Measurements from ENCODE around the gene BRI3.
A peak's percentile ranks its signal among the peaks of the same experiment; 100 is the strongest.

The BRI3 gene

GRCh38 chr7:98282703-98283102 is 1.2 kb downstream of the BRI3 start:
- H2AK5ac ChIP-seq (ENCODE audit: low read length): no peak overlapping the region
- no peak overlapping the region for H4K8ac ChIP-seq (ENCODE audit: low read depth, low read length)
- H3K9ac ChIP-seq (ENCODE audit: low read length): peak overlapping the region; percentile 89
- no CpG with 5 or more reads among the region's 16 CpGs for whole genome bisulfite sequencing (ENCODE audit: extremely low coverage, insufficient coverage, low lambda C conversion rate)
- H2BK15ac ChIP-seq (replicated peaks; ENCODE audit: low read depth): no peak overlapping the region
- H2BK5ac ChIP-seq (ENCODE audit: low read length): no peak overlapping the region
- H3K4me2 ChIP-seq (ENCODE audit: low read length): peak overlapping the region; percentile 45
- peak overlapping the region; percentile 66 for H3K23ac ChIP-seq (ENCODE audit: low read length)
- no peak overlapping the region for H2BK120ac ChIP-seq (ENCODE audit: low read depth, low read length)
- no peak overlapping the region for H4K5ac ChIP-seq (ENCODE audit: low read length)
- no peaks in the 10 kb centered on the region for H3K36me3 ChIP-seq (ENCODE audit: control insufficient read depth, insufficient read depth, low read length)
- peaks cover 11% of the 10 kb centered on the region for H3K79me2 ChIP-seq (ENCODE audit: control insufficient read depth, insufficient read depth, low read length)
- no peaks in the 10 kb centered on the region for H3K27me3 ChIP-seq (ENCODE audit: insufficient read depth, low read length, poor library complexity)
- DNase-seq: no peak
- peak overlapping the region; percentile 77 for H3K4me3 ChIP-seq (ENCODE audit: low read length)
- peak overlapping the region; percentile 82 for H3K56ac ChIP-seq (ENCODE audit: low read length)
- H3K4me1 ChIP-seq (ENCODE audit: control insufficient read depth, low read depth, low read length): peaks cover 4% of the 10 kb centered on the region
- H3K4ac ChIP-seq (ENCODE audit: low read depth, low read length): no peak overlapping the region
- no peak overlapping the region for H3K27ac ChIP-seq (ENCODE audit: low read depth, low read length)
- H3K79me1 ChIP-seq (ENCODE audit: low read length): peaks cover 23% of the 10 kb centered on the region
- no peak overlapping the region for H3K18ac ChIP-seq (ENCODE audit: low read length)

- Histone ChIP-seq H3K4me3 (ENCODE audit: low read length) (no peak overlapping the region), H3K18ac (ENCODE audit: low read length) (no peak overlapping the region), H3K56ac (ENCODE audit: low read length) (peak overlapping the region; percentile 34), H4K8ac (ENCODE audit: low read depth, low read length) (no peak overlapping the region), H3K9ac (ENCODE audit: low read length) (peak overlapping the region; percentile 32), H2BK15ac (replicated peaks; ENCODE audit: low read depth) (no peak overlapping the region), H3K27me3 (ENCODE audit: insufficient read depth, low read length, poor library complexity) (no peaks in the 10 kb centered on the region), H3K79me2 (ENCODE audit: control insufficient read depth, insufficient read depth, low read length) (peaks cover 11% of the 10 kb centered on the region), H3K4me2 (ENCODE audit: low read length) (peak overlapping the region; percentile 11), H3K23ac (ENCODE audit: low read length) (no peak overlapping the region), H2BK5ac (ENCODE audit: low read length) (no peak overlapping the region), H3K79me1 (ENCODE audit: low read length) (peaks cover 23% of the 10 kb centered on the region), H3K36me3 (ENCODE audit: control insufficient read depth, insufficient read depth, low read length) (no peaks in the 10 kb centered on the region), H3K27ac (ENCODE audit: low read depth, low read length) (no peak overlapping the region), H2BK120ac (ENCODE audit: low read depth, low read length) (no peak overlapping the region), H3K4me1 (ENCODE audit: control insufficient read depth, low read depth, low read length) (peaks cover 4% of the 10 kb centered on the region), H4K5ac (ENCODE audit: low read length) (no peak overlapping the region), H3K4ac (ENCODE audit: low read depth, low read length) (no peak overlapping the region), H2AK5ac (ENCODE audit: low read length) (no peak overlapping the region)
- no peak for DNase-seq
- no CpG with 5 or more reads among the region's 19 CpGs for WGBS (ENCODE audit: extremely low coverage, insufficient coverage, low lambda C conversion rate)
Measured at GRCh38 chr7:98283127-98283886, 1.8 kb downstream of the BRI3 start.

- Histone ChIP-seq H3K4me2 (ENCODE audit: low read length) (no peak overlapping the region), H3K27me3 (ENCODE audit: insufficient read depth, low read length, poor library complexity) (no peaks in the 10 kb centered on the region), H2BK15ac (replicated peaks; ENCODE audit: low read depth) (no peak overlapping the region), H3K27ac (ENCODE audit: low read depth, low read length) (no peak overlapping the region), H4K8ac (ENCODE audit: low read depth, low read length) (no peak overlapping the region), H3K4ac (ENCODE audit: low read depth, low read length) (no peak overlapping the region), H3K9ac (ENCODE audit: low read length) (peak overlapping the region; percentile 14), H2BK120ac (ENCODE audit: low read depth, low read length) (no peak overlapping the region), H3K4me3 (ENCODE audit: low read length) (no peak overlapping the region), H3K79me1 (ENCODE audit: low read length) (peaks cover 23% of the 10 kb centered on the region), H3K4me1 (ENCODE audit: control insufficient read depth, low read depth, low read length) (peaks cover 4% of the 10 kb centered on the region), H3K36me3 (ENCODE audit: control insufficient read depth, insufficient read depth, low read length) (no peaks in the 10 kb centered on the region), H2AK5ac (ENCODE audit: low read length) (no peak overlapping the region), H4K5ac (ENCODE audit: low read length) (no peak overlapping the region), H3K23ac (ENCODE audit: low read length) (no peak overlapping the region), H2BK5ac (ENCODE audit: low read length) (no peak overlapping the region), H3K56ac (ENCODE audit: low read length) (no peak overlapping the region), H3K18ac (ENCODE audit: low read length) (no peak overlapping the region), H3K79me2 (ENCODE audit: control insufficient read depth, insufficient read depth, low read length) (peaks cover 11% of the 10 kb centered on the region)
- DNase-seq: no peak
- WGBS (ENCODE audit: extremely low coverage, insufficient coverage, low lambda C conversion rate): no CpG with 5 or more reads among the region's 8 CpGs
Measured at GRCh38 chr7:98283887-98284222, 2.4 kb downstream of the BRI3 start.

- Histone ChIP-seq H3K4me2 (ENCODE audit: low read length) (no peak overlapping the region), H3K9ac (ENCODE audit: low read length) (no peak overlapping the region), H3K27me3 (ENCODE audit: insufficient read depth, low read length, poor library complexity) (no peaks in the 10 kb centered on the region), H2BK15ac (replicated peaks; ENCODE audit: low read depth) (no peak overlapping the region), H3K4me1 (ENCODE audit: control insufficient read depth, low read depth, low read length) (peaks cover 4% of the 10 kb centered on the region), H2BK5ac (ENCODE audit: low read length) (no peak overlapping the region), H3K18ac (ENCODE audit: low read length) (no peak overlapping the region), H3K27ac (ENCODE audit: low read depth, low read length) (no peak overlapping the region), H3K79me1 (ENCODE audit: low read length) (peaks cover 23% of the 10 kb centered on the region), H3K4ac (ENCODE audit: low read depth, low read length) (no peak overlapping the region), H2AK5ac (ENCODE audit: low read length) (no peak overlapping the region), H2BK120ac (ENCODE audit: low read depth, low read length) (no peak overlapping the region), H4K5ac (ENCODE audit: low read length) (no peak overlapping the region), H3K79me2 (ENCODE audit: control insufficient read depth, insufficient read depth, low read length) (peaks cover 11% of the 10 kb centered on the region), H3K4me3 (ENCODE audit: low read length) (no peak overlapping the region), H3K36me3 (ENCODE audit: control insufficient read depth, insufficient read depth, low read length) (no peaks in the 10 kb centered on the region), H3K56ac (ENCODE audit: low read length) (peak overlapping the region; percentile 52), H3K23ac (ENCODE audit: low read length) (no peak overlapping the region), H4K8ac (ENCODE audit: low read depth, low read length) (no peak overlapping the region)
- peak; percentile 73 for DNase-seq
- no CpG with 5 or more reads among the region's 20 CpGs for WGBS (ENCODE audit: extremely low coverage, insufficient coverage, low lambda C conversion rate)
Measured at GRCh38 chr7:98284335-98285036, 3.0 kb downstream of the BRI3 start.

- Histone ChIP-seq H4K8ac (ENCODE audit: low read depth, low read length) (no peak overlapping the region), H4K5ac (ENCODE audit: low read length) (no peak overlapping the region), H2BK120ac (ENCODE audit: low read depth, low read length) (no peak overlapping the region), H3K23ac (ENCODE audit: low read length) (no peak overlapping the region), H3K4me3 (ENCODE audit: low read length) (no peak overlapping the region), H3K4me1 (ENCODE audit: control insufficient read depth, low read depth, low read length) (peaks cover 4% of the 10 kb centered on the region), H2BK5ac (ENCODE audit: low read length) (no peak overlapping the region), H3K56ac (ENCODE audit: low read length) (peak overlapping the region; percentile 25), H3K36me3 (ENCODE audit: control insufficient read depth, insufficient read depth, low read length) (no peaks in the 10 kb centered on the region), H3K4me2 (ENCODE audit: low read length) (no peak overlapping the region), H3K27me3 (ENCODE audit: insufficient read depth, low read length, poor library complexity) (no peaks in the 10 kb centered on the region), H3K4ac (ENCODE audit: low read depth, low read length) (no peak overlapping the region), H3K18ac (ENCODE audit: low read length) (no peak overlapping the region), H2BK15ac (replicated peaks; ENCODE audit: low read depth) (no peak overlapping the region), H2AK5ac (ENCODE audit: low read length) (no peak overlapping the region), H3K79me2 (ENCODE audit: control insufficient read depth, insufficient read depth, low read length) (peaks cover 11% of the 10 kb centered on the region), H3K9ac (ENCODE audit: low read length) (peak overlapping the region; percentile 8), H3K79me1 (ENCODE audit: low read length) (peaks cover 23% of the 10 kb centered on the region), H3K27ac (ENCODE audit: low read depth, low read length) (peak overlapping the region; percentile 51)
- DNase-seq: no peak
- no CpG with 5 or more reads among the region's 21 CpGs for WGBS (ENCODE audit: extremely low coverage, insufficient coverage, low lambda C conversion rate)
Measured at GRCh38 chr7:98285157-98286092, 3.9 kb downstream of the BRI3 start.

Measured in mesendoderm (in vitro differentiated cells).